ENCODE measurements around the gene CORO2A. TPM values are rescaled to one million over a fixed set of nuclear protein-coding genes. Genes with fewer than 3 reads are reported as not detected.

The CORO2A gene
- total RNA-seq, 1 experiment from 2014 or later, result 15.8 TPM

- DNase-seq, result no peak
- Mint-ChIP-seq H3K27me3 (ENCODE audit: low read depth) (no peaks in the 10 kb centered on the region), H3K36me3 (ENCODE audit: insufficient read depth in 1 of 3, low read depth in 3 of 3) (peaks cover under 1 to 18% (median 10%) of the 10 kb centered on the region in 3 experiments; a peak in 5 of 7 replicates), H3K4me3 (no peak overlapping the region), H3K4me1 (peaks cover 13 to 17% of the 10 kb centered on the region in 2 experiments), H3K27ac (no peak overlapping the region), H3K9me3 (no peaks in the 10 kb centered on the region)
- Histone ChIP-seq H3K9me3 (ENCODE audit: control insufficient read depth, low read depth, low read length) (no peaks in the 10 kb centered on the region), H2BK20ac (ENCODE audit: low read depth, low read length, poor library complexity, severe bottlenecking) (no peak overlapping the region), H3T11ph (ENCODE audit: low read length) (no peak overlapping the region), H4K91ac (ENCODE audit: insufficient read length, low read depth, low read length) (no peak overlapping the region), H3K4me1 (ENCODE audit: insufficient read depth, low read length) (no peaks in the 10 kb centered on the region; the same call in 1 of the 2 replicates), H3K23me2 (ENCODE audit: insufficient read length, low read depth, low read length, poor library complexity, severe bottlenecking) (no peaks in the 10 kb centered on the region), H3K23ac (ENCODE audit: insufficient read length, low read depth, low read length) (no peak overlapping the region), H4K5ac (ENCODE audit: insufficient read length, low read depth, low read length) (no peak overlapping the region), H4K20me1 (ENCODE audit: control insufficient read depth, insufficient read depth, insufficient read length) (no peaks in the 10 kb centered on the region), H2BK120ac (ENCODE audit: low read depth, low read length, poor library complexity, severe bottlenecking) (no peak overlapping the region), H3K4me2 (ENCODE audit: insufficient read depth, insufficient read length, low read length) (no peak overlapping the region), H2BK15ac (ENCODE audit: low read depth, low read length) (no peak overlapping the region), H3K9ac (ENCODE audit: extremely low read depth, insufficient read length, low read length) (no peak overlapping the region), H2AFZ (ENCODE audit: low read length) (no peak overlapping the region), H2BK5ac (ENCODE audit: insufficient read length, low read length) (no peak overlapping the region), H3K4ac (ENCODE audit: low read depth, low read length) (no peak overlapping the region), H3K79me2 (ENCODE audit: insufficient read depth, low read length) (no peaks in the 10 kb centered on the region), H2AK5ac (ENCODE audit: insufficient read length, low read length) (no peak overlapping the region), H4K8ac (replicated peaks; ENCODE audit: insufficient read length, low read depth, low read length) (no peak overlapping the region), H3K27me3 (ENCODE audit: insufficient read depth, low read length) (no peaks in the 10 kb centered on the region), H3K79me1 (ENCODE audit: insufficient read depth, low read depth, low read length, poor library complexity, severe bottlenecking) (no peaks in the 10 kb centered on the region), H3K56ac (ENCODE audit: insufficient read length, low read depth, low read length) (no peak overlapping the region), H2BK12ac (ENCODE audit: insufficient read length, low read depth, low read length) (no peak overlapping the region), H3K18ac (ENCODE audit: insufficient read length, low read depth, low read length) (no peak overlapping the region), H3K14ac (ENCODE audit: insufficient read depth, low read length) (no peak overlapping the region), H3K27ac (ENCODE audit: insufficient read length, low read depth, low read length) (no peak overlapping the region)
- no peak for TF ChIP-seq CTCF (conservative IDR thresholded peaks at IDR 0.05)
- WGBS (ENCODE audit: extremely low coverage, insufficient read length, low lambda C conversion rate), result no CpG with 5 or more reads among the region's 7 CpGs
Measured at GRCh38 chr9:98101416-98101815, 91.0 kb downstream of the CORO2A start.
